NCI-H345 treated with DMSO at 0.1 percent for 48 hours (cell line): ENCODE results near the gene RYR2.
"Not testable (repeated sequence)": the region's sequence is repeated elsewhere in the genome, so short reads cannot be mapped to it uniquely, and the experiment has no call there.

Experiments used
- DNase-seq: peaks from one replicate; lab custom pipeline; 2025; ENCODE audit not compliant: unreplicated experiment; lab: John Stamatoyannopoulos, UW

The RYR2 gene

DNA sequence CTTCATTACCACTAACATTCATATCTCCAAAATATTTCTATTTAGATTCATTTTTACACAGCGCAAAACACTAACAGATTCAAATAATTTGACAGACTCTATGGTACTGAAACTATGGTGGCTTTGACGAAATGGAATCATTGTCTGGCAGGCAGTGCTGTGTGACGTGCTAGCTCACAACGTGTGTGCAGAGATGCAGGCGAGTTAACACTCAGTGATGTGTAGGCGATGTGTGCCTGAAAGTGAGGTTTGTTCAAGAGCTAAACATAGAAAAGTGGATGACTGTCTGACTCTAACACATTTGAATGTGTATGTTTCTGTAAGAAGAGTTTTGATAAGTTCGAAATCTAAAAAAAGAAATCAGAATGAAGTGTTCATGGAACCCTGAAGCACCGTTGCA lies 97.7 kb downstream of the RYR2 start:
- no peak for DNase-seq

DNA sequence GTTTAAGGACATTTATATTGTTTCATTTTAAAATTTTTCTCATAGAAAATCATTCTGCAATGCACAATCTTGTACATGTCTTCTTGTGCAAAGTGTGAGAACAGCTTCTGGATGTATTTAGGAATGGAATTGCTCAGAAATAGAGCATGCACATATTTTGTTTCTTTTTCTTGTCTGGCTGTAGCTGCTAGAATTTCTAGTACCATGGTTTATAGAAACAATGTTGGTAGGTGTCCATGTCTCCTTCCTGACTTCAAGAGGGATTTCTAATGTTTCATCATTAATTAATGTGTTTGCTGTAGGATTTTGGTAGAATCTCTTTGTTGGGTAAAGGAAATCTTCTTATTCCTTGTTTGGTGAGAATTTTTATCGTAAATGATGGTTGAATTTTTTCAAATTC lies 99.0 kb downstream of the RYR2 start:
- DNase-seq: no peak

DNA sequence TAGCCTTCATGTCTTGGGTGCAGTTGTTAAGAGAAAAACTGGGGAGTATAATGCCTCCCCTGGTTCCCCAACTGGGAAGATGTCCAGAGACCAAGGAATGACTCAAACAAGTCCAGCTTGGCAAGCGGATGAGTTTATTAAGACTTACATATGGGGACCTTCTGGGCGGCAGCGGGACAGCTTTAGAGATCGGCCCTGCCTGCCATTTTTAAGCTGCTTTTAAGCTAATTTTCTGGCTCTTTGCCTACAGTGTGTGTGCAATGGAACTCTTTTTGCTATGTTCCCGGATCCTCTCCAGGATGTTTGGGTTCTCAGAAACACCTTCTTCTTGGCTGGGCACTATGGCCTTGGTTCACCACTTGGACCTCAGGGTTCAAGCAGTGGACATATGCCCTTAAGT lies 99.5 kb downstream of the RYR2 start:
- no peak for DNase-seq

DNA sequence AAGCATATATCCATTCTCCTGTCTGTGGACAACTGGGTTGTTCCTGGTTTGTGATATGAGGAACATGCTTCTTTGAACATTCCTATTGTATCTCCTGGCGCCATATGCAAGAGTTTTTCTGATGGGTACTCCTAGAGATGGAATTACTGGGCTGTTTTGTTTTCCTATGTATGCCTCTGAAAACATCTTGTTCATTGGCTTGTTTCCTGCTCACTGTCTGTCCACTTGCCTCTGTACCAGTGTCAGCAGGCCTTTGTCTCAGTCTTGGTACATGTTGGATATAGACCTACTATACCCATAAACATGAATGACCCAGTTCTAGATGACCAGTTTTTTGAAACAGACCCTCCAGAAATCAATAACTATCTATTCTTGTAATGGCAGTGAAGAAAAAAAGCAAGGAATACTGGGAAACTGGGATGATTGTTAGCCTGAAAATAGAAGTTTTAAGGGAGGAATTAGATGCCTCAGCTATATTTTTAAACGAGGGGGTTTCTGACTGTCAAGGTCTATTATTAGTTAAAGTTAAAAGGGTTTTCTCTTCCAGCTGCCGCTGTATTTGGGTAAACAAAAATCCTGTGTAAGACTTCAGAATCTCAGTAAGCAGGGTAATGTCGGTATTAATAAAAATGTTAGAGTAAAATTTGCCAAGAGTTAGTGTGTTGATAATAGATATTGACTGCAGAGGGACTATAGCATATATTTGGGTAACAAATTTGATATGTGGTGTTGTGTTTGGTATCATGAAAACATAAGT lies 103.6 kb downstream of the RYR2 start:
- DNase-seq: no peak

DNA sequence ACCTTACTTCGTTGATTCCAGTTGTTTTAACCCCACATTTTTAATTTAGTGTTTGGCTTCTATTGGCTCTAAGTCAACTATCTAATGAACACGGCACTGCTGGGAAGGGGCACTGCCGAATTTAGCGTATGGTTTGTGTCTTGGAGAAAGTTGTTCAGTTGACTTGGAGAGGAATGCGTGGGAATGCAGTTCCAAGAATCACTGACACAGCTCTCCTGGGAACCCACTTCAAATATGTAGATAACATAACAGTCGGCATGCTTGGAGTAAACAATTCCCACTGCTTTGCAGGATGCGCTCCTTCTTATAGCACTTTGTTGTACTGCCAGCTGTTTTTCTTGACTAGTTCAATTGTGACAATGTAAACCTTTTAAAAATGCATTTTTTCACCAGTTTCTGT lies 104.3 kb downstream of the RYR2 start:
- no peak for DNase-seq

DNA sequence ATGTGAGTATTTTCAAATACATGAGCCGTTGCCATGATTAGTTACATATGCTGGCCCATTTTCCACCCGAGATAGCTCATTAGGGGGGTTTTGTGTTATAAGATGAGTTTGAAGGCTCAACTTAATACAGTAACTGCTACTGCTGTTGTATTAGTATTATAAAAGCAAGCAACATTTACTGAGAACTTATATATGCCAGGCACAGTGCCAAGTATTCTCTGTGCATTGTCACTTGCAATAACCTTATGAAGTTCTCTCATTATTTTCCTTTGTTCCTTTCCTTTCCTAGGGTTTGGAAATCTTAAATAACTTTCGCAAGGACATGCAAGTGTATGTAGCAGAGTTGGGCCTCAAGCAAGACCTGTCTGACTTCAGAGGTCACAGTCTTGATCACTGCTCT lies 107.9 kb downstream of the RYR2 start:
- no peak for DNase-seq

DNA sequence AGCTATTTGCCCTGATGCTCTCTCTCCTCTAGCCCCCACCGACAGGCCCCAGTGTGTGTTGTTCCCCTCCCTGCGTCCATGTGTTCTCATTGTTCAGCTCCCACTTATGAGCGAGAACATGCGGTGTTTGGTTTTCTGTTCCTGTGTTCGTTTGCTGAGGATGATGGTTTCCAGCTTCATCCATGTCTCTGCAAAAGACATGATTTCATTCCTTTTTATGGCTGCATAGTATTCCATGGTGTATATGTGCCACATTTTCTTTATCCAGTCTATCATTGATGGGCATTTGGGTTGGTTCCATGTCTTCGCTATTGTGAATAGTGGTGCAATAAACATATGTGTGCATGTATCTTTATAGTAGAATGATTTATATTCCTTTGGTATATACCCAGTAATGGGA lies 110.0 kb downstream of the RYR2 start:
- DNase-seq: not testable (repeated sequence)

DNA sequence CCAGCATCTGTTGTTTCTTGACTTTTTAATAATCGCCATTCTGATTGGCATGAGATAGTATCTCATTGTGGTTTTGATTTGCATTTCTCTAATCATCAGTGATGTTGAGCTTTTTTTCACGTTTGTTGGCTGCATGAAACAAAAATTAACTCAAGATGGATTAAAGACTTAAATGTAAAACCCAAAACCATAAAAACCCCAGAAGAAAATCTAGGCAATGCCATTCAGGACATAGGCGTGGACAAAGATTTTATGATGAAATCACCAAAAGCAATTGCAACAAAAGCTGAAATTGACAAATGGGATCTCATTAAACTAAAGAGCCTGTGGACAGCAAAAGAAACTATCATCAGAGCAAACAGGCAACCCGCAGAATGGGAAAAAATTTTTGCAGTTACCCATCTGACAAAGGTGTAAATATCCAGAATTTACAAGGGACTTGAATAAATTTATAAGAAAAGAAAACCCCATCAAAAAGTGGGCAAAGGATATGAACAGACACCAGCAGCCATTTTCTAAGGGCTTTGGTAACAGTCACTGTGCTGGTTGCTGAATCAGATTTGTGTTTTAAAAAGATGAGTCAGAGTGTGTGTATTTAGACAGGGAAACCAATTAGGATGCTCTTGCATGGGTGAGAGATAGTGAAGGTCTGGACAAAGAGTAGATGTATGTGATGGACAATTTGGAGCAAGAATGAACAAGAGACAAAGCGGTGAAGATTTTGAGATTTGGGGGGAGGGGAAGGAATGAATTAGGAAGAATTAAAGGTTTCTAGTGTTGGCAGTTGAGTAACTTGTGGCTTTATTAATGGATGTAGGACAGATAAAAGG lies 110.7 kb downstream of the RYR2 start:
- no peak for DNase-seq

DNA sequence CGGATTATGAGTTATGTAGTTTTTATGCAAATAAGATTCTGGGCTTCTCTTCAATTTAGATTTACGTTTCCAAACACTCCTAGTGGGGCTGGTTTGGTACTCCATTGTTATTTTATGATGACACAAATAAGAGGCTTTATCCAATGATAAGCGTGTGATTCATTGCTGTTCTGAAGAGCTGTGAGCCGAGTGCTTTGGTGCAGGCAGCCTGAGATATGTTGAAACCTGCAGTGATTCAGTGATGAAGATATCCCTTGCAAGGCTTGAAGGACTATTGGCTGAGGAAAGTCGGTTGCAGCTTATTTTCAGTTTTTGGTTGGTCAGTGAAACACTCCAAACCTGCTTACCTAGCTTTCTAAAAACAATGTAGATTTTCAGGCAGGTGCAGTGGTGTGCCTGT lies 112.2 kb downstream of the RYR2 start:
- no peak for DNase-seq

DNA sequence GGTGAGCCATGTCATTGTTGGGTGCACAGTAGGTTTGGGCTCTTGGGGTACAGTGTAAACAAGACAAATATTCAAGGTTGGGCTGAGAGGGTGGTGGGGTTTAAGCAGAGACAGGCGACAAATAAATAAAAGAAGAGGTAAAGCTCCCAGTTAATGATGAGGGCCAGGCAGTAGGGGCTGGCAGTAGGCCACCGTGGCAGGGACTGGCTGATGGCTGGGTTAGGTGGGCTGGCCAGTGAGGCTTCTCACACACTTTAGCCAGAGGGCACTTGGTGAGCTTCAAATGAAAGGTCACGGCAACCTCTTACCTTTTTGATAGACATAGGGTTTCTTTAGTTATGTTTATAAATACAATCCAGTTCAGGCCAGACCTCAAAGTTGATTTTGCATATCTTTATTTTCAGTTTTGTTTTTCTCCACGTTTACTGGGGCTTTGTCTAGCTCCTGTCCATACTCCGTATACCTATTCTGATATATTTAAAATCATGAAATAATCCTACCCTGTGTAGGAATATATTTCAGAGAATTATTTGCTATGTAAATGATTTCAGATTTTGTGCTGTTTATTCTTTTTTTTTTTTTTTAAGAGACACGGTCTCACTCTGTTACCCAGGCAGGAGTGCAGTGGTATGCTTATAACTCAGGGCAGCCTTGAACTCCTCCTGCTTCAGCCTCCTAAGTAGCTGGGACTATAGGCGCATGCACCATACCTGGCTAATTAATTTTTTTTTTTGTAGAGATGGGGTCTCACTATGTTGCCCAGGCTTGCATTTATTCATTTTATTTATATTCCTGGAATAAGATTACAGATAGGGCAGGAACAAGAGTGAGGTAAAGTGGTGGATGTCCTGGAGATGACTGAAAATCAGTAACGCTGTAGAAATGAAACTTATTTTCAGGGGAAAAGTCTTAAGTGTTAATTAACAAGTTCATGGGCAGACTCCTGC lies 122.7 kb downstream of the RYR2 start:
- DNase-seq: no peak

DNA sequence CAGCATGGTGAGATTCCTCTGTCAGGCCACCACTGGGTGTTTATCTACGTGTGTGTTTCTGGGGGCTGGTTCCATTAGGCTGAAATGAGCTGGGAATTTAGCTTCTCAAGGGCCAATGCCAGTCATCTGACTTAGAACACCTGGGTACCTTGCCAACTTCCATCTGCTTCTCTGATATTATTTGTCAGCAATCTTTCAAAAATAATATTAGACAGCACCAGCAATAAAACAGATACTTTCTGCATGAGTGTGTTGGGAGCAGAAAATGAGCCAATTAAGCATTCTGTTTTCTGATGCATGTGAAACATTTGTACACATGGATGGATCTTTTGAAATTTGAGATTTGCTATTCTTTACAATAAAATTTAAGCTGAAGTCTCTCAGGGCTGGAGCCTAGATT lies 124.1 kb downstream of the RYR2 start:
- DNase-seq: no peak

DNA sequence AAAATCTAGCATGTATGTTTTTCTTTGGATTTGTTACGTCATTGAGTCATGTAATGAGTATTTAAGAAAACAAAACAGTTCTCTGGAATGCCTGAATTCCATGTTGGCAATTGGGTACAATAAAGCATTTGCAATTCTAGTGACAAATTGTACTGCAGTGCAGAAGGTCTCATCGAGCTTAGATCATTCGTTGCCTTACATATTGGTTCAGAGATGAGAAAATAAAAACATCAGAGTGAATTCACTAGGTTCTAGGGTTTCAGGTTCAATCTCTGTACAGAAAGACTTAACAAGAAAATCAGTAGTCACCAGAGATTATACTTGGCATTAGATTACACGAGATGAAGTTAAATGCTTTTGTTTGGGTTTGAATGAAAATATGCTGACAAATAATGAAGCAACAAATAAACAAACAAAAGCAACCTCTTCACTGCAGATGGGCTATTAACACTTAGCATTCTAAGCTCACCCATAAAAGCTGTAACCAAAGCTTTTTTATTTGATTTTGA lies 124.7 kb downstream of the RYR2 start:
- DNase-seq: no peak

DNA sequence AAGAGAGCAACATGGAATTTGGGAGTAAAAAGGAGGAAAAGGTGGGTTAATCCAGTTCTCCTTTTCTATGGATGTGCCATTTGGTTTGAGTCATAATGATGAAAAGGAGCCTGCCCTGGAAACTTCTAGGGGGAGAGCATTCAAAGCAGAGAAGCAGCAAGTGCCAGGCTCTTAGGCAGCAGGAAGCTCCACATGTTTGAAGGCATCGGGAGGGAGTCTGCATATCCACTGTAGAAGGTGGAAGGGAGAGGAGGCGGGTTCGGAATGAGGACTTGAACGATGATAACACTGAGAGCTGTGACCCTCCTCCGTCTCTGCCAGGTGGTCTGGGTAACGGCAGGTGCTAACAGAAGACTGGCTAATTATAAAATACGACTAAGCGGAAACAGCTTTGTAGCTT lies 128.2 kb downstream of the RYR2 start:
- no peak for DNase-seq

DNA sequence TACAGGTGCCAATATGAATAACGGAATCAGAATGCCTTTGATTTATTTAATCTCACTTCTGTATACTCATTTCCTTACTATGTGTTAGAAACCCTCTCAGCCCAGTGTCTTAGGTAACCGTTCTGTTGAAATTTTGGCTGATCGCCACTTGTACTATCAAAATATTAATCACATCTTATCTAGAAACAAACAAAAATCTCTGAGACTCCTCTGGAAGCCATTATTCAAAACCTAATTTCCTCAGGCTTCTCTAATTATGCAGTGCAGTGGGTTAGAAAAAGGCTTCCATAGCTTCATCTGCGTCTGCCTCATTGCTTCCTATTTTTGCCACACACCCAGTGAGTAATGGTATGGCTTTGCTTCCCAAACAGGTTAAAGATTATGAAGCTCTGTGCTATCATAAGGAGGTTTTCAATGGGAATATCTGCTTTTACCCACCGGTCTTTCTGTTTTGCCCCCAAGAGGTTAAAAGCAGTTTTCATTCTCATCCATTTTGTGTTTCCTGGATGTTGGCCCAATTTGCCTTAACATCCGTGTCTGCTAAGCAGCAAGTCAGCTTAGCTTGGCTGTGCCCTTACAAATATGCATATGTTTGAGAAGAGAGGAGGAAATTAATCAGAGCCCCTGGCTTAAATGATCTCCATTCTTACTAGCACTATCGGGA lies 129.6 kb downstream of the RYR2 start:
- DNase-seq: no peak

DNA sequence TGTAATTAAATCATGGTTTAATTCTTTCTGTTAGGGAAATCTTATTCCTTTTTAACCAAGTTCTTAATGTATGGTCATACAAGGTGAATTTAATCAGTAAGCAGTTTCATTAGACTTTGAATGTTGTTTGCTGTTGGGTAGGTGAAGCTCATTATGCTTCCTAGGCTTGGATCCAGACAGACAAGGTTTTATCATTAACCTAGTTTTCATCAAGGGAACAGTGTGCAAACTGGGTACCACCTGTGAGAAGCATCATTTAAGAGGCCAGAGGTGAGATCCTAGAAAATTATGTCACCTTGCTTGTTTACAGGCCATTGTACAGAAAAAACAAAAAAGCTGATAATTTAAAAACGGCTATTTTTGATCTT lies 130.1 kb downstream of the RYR2 start:
- DNase-seq: no peak

DNA sequence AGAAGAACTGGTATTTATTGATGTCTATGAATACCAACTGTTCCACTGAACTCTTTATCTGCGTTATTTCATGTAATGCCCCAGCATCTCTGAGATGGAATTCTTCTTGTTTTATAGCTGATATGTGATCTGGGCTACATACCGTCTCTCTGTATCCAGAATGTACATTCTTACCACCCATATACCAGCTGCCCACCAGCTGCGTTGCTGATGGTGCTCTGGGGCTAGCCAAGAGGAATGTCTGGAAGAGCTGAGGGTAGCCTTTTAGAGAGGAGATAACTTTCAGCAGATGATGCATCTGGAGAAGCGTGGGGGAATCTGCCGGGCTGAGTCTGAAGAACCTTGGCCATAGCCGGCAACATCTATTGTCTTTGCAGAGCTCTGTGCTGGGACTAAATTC lies 137.5 kb downstream of the RYR2 start:
- DNase-seq: no peak

DNA sequence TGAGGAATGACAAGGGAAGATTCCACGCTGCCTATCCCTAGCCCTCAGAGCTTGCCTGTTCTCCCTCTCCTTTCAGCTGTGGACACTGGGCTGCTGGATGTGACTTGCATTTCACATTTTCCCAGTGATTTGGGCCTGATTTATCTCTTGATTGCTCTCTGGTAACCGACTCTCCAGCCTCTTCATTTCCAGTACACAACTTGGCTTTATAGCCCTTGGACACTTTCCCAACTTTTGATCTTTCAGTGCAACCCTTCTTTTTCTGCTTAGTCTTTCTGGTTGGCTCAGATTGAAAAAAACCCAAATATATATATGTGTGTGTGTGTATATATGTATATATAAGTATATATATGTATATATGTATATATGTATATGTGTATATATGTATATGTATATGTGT lies 138.3 kb downstream of the RYR2 start:
- DNase-seq: no peak

DNA sequence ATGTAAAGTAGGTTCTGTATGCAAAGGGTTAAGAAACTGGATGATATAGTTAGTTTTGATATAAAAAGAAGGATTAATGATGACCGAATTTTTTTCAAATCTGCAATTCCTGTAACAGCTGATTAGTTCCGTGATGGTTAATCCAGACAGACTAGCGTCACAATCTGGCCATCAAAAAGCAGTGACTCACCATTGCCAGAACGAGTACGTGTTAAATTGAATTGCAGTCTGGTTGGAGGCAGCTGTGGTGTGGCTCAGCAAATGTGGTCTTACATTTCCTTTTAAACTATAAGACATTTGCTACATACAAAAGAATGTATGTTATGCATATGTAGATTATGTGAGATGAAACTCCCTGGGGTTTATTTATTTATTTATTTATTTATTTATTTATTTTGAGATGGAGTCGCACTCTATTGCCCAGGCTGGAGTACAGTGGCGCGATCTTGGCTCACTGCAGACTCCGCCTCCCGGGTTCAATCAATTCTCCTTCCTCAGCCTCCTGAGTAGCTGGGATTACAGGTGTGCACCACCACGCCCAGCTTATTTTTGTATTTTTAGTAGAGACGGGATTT lies 139.8 kb downstream of the RYR2 start:
- no peak for DNase-seq

DNA sequence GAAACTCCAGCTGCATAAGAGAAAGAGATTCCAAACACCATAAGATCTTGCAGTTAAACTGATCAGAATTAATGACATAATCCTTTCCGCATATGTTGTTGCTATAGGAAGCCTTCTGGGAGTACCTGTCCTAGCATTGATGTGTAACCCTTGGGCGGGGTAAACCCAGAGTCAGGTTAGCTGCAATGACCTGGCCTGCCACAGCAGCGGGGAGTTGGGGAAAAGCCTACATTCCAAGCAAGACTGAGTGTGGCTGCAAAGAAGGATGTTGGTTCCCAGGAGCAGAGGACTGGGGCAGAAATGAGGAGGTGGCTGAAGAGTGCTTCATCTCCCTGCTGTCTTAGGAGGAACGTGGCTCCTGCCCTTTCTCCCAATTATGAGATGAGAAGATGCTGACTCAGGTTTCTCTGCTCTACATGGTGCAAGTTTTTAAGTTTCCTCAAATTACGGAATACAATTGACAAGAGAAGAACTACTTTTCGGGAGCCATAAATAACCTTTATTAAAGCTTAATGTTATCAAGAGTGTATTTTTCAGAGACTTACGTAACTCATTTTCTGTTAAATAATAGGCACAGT lies 142.1 kb downstream of the RYR2 start:
- DNase-seq: no peak

DNA sequence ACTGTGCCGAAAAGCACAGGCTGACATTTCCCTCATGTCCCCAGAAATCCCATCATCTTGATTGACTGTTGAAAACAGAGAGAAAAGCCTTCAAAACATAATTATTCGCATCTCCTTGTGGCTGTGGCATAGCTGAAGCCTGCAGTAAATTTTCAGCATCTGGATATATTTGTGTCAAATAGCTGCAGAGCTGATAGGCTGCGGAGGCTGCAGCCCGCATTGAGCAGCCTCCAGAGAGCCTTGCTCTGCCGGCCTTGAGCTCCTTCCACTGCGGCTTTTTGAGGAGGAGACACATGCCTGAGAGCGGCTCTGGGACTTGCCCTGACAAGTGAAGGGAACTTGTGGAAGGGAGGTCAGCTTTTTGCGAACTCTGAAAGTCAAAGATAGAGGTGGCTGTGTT lies 144.7 kb downstream of the RYR2 start:
- DNase-seq: no peak
